Prostate gland (tissue), 1 donor: ENCODE results near the gene TATDN2.

Source experiments
- POLR2A ChIP-seq: fragments of 450-650 bp; IDR thresholded peaks from one replicate; pipeline ENCODE4 v1.6.1; 2016; ENCODE audit warnings: antibody characterized with exemption, mild to moderate bottlenecking
- POLR2AphosphoS5 ChIP-seq: sonication (generic); formaldehyde crosslinking; IDR thresholded peaks from one replicate; pipeline ENCODE4 v1.6.1; 2017; ENCODE audit warnings: antibody characterized with exemption

- TF ChIP-seq POLR2AphosphoS5, result no peak
- TF ChIP-seq POLR2A, result no peak
Measured at GRCh38 chr3:10300087-10300486, 51.8 kb downstream of the TATDN2 start.
